GM23338 (cell line): ENCODE measurements around the gene SLC37A2. TPM values are rescaled to one million over a fixed set of nuclear protein-coding genes. Genes with fewer than 3 reads are reported as not detected.

Experiments
- ATAC-seq: fragments of 200-7000 bp; cut with Tn5 transposase; 3 replicates; pipeline ENCODE4 v1.9.1; 2020
- DNase-seq: peaks from one replicate; pipeline ENCODE4 v3.0.0-alpha.2; 2015; ENCODE audit warnings: low spot score
- H2AFZ ChIP-seq: fragments of 200-600 bp; sonication (generic); 2 replicates; pipeline ENCODE4 v1.8.0; 2016; ENCODE audit warnings: antibody characterized with exemption, mild to moderate bottlenecking, moderate library complexity
- H3F3A ChIP-seq: fragments of 200-600 bp; sonication (generic); replicated peaks from 2 replicates; pipeline ENCODE4 v1.8.0; 2017; ENCODE audit warnings: antibody characterized with exemption, mixed run types, low read depth
- H3K27ac ChIP-seq: fragments of 200-600 bp; sonication (generic); 2 replicates; pipeline ENCODE4 v1.6.1; 2016; ENCODE audit warnings: low read depth
- H3K27me3 ChIP-seq: fragments of 200-600 bp; sonication (generic); 2 replicates; pipeline ENCODE4 v1.8.0; 2016; ENCODE audit warnings: mild to moderate bottlenecking, mixed run types, moderate library complexity; ENCODE audit not compliant: insufficient read depth
- H3K36me3 ChIP-seq: fragments of 200-600 bp; sonication (generic); 2 replicates; pipeline ENCODE4 v1.8.0; 2016; ENCODE audit warnings: mild to moderate bottlenecking; ENCODE audit not compliant: insufficient read depth
- H3K4me1 ChIP-seq: fragments of 200-600 bp; sonication (generic); 2 replicates; pipeline ENCODE4 v1.8.0; 2016; ENCODE audit warnings: mild to moderate bottlenecking, moderate library complexity; ENCODE audit not compliant: insufficient read depth
- H3K4me2 ChIP-seq: fragments of 200-600 bp; sonication (generic); 2 replicates; pipeline ENCODE4 v1.7.1; 2017; ENCODE audit warnings: mixed run types
- H3K4me3 ChIP-seq: fragments of 200-600 bp; sonication (generic); 2 replicates; pipeline ENCODE4 v1.6.1; 2016; ENCODE audit warnings: mixed run types
- H3K79me2 ChIP-seq: fragments of 200-600 bp; sonication (generic); replicated peaks from 2 replicates; pipeline ENCODE4 v1.8.0; 2017; ENCODE audit warnings: mild to moderate bottlenecking; ENCODE audit not compliant: insufficient read depth
- H3K9me2 ChIP-seq: fragments of 200-600 bp; sonication (generic); 2 replicates; pipeline ENCODE4 v1.8.0; 2017; ENCODE audit not compliant: insufficient read depth
- H4K20me1 ChIP-seq: fragments of 200-600 bp; sonication (generic); replicated peaks from 2 replicates; pipeline ENCODE4 v1.8.0; 2017; ENCODE audit warnings: mild to moderate bottlenecking; ENCODE audit not compliant: insufficient read depth
- H3K27ac Mint-ChIP-seq: 2 replicates; pipeline ENCODE4 v1.8.0; 2020; ENCODE audit warnings: inconsistent platforms, mild to moderate bottlenecking, moderate library complexity, mixed read lengths
- H3K27me3 Mint-ChIP-seq: 3 replicates; pipeline ENCODE4 v1.8.0; 2022; ENCODE audit warnings: low read depth, mild to moderate bottlenecking, moderate library complexity, mixed read lengths, inconsistent platforms; ENCODE audit not compliant: insufficient read depth, poor library complexity
- H3K36me3 Mint-ChIP-seq: 3 replicates; pipeline ENCODE4 v1.8.0; 2021; ENCODE audit warnings: low read depth, mild to moderate bottlenecking, inconsistent platforms, moderate library complexity, mixed read lengths
- H3K4me1 Mint-ChIP-seq: 3 replicates; pipeline ENCODE4 v1.8.0; 2020; ENCODE audit warnings: mild to moderate bottlenecking, inconsistent platforms, mixed read lengths
- H3K4me3 Mint-ChIP-seq: 3 replicates; pipeline ENCODE4 v1.8.0; 2021; ENCODE audit warnings: moderate library complexity, mild to moderate bottlenecking, inconsistent platforms, mixed read lengths
- H3K9me3 Mint-ChIP-seq: 3 replicates; pipeline ENCODE4 v1.8.0; 2020; ENCODE audit warnings: moderate library complexity, mild to moderate bottlenecking, inconsistent platforms, mixed read lengths
- EZH2phosphoT487 ChIP-seq: fragments of 200-600 bp; sonication (generic); IDR thresholded peaks from one replicate; pipeline ENCODE4 v1.8.1; 2018; ENCODE audit warnings: antibody characterized with exemption; ENCODE audit not compliant: unreplicated experiment
- ZNF114 ChIP-seq: fragments of 250-450 bp; sonication (Bioruptor Pico); IDR thresholded peaks from 2 replicates; pipeline ENCODE4 v1.5.0; 2020; ENCODE audit warnings: mild to moderate bottlenecking, moderate library complexity
- ZNF331 ChIP-seq: fragments of 250-450 bp; sonication (Bioruptor Pico); IDR thresholded peaks from 2 replicates; pipeline ENCODE4 v1.5.0; 2020; ENCODE audit warnings: low read depth, mild to moderate bottlenecking, moderate library complexity
- polyA plus RNA-seq: library from polyadenylated mRNA; unstranded; fragments of >200 nt; fragmentation: Nextera tagmentation; extraction: Ambion mirVana; gene quantifications from 2 replicates; pipeline ENCODE4 v1.2.1, GENCODE V29; 2016
- total RNA-seq: library from RNA; depleted of rRNA; stranded (reverse); fragments of >200 nt; shearing (Covaris generic); gene quantifications from 2 replicates; pipeline ENCODE4 v1.2.3, GENCODE V29; 2014
- TF ChIP-seq, protein P1 (sequence below): fragments of 250-450 bp; sonication (Bioruptor Pico); IDR thresholded peaks from 2 replicates; pipeline ENCODE4 v1.5.0; 2020; ENCODE audit warnings: mild to moderate bottlenecking, moderate library complexity
- TF ChIP-seq, protein P2 (sequence below): IDR thresholded peaks from 2 replicates; pipeline ENCODE4 v1.6.1; 2016; ENCODE audit warnings: antibody characterized with exemption

SLC37A2 gene
- total and polyA plus RNA-seq, 2 experiments from 2014 or later = 0.40 to 1.6 TPM

DNA sequence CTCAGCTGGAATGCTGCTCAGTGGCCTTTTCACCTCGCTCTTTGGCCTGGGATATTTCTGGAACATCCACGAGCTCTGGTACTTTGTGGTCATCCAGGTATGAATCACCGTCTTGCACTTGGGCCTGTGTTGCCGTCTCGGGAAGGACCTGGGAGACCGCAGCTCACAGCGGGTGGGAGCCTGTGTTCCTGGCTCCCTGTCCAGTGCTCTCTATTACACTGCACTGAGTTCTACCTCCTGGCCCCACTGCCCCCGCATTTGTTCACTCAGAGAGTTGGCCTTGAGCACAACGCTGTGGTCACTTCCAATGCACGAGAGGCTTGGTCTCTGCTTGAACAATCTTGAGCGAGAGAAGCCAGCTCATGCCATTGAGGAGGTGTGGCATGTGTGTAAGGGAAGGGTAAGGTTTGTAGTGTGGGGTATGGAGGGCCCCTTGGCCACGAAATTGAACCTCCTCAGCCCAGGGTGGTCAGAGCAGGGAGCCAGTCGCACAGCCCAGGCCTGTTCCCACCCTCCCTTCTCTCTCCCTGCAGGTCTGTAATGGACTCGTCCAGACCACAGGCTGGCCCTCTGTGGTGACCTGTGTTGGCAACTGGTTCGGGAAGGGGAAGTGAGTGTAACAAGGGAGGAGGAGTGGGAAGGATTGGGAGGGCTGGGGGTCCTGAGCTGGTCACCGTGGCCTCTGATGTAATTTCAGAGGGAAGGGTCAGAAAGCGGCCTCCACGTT, 16.2 kb downstream of the SLC37A2 start (continued):
- TF ChIP-seq, protein P1, sequence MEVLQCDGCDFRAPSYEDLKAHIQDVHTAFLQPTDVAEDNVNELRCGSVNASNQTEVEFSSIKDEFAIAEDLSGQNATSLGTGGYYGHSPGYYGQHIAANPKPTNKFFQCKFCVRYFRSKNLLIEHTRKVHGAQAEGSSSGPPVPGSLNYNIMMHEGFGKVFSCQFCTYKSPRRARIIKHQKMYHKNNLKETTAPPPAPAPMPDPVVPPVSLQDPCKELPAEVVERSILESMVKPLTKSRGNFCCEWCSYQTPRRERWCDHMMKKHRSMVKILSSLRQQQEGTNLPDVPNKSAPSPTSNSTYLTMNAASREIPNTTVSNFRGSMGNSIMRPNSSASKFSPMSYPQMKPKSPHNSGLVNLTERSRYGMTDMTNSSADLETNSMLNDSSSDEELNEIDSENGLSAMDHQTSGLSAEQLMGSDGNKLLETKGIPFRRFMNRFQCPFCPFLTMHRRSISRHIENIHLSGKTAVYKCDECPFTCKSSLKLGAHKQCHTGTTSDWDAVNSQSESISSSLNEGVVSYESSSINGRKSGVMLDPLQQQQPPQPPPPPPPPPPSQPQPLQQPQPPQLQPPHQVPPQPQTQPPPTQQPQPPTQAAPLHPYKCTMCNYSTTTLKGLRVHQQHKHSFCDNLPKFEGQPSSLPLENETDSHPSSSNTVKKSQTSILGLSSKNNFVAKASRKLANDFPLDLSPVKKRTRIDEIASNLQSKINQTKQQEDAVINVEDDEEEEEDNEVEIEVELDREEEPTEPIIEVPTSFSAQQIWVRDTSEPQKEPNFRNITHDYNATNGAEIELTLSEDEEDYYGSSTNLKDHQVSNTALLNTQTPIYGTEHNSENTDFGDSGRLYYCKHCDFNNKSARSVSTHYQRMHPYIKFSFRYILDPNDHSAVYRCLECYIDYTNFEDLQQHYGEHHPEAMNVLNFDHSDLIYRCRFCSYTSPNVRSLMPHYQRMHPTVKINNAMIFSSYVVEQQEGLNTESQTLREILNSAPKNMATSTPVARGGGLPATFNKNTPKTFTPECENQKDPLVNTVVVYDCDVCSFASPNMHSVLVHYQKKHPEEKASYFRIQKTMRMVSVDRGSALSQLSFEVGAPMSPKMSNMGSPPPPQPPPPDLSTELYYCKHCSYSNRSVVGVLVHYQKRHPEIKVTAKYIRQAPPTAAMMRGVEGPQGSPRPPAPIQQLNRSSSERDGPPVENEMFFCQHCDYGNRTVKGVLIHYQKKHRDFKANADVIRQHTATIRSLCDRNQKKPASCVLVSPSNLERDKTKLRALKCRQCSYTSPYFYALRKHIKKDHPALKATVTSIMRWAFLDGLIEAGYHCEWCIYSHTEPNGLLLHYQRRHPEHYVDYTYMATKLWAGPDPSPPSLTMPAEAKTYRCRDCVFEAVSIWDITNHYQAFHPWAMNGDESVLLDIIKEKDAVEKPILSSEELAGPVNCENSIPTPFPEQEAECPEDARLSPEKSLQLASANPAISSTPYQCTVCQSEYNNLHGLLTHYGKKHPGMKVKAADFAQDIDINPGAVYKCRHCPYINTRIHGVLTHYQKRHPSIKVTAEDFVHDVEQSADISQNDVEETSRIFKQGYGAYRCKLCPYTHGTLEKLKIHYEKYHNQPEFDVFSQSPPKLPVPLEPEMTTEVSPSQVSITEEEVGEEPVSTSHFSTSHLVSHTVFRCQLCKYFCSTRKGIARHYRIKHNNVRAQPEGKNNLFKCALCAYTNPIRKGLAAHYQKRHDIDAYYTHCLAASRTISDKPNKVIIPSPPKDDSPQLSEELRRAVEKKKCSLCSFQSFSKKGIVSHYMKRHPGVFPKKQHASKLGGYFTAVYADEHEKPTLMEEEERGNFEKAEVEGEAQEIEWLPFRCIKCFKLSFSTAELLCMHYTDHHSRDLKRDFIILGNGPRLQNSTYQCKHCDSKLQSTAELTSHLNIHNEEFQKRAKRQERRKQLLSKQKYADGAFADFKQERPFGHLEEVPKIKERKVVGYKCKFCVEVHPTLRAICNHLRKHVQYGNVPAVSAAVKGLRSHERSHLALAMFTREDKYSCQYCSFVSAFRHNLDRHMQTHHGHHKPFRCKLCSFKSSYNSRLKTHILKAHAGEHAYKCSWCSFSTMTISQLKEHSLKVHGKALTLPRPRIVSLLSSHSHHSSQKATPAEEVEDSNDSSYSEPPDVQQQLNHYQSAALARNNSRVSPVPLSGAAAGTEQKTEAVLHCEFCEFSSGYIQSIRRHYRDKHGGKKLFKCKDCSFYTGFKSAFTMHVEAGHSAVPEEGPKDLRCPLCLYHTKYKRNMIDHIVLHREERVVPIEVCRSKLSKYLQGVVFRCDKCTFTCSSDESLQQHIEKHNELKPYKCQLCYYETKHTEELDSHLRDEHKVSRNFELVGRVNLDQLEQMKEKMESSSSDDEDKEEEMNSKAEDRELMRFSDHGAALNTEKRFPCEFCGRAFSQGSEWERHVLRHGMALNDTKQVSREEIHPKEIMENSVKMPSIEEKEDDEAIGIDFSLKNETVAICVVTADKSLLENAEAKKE (CRISPR knock-in tag) = no peak
- TF ChIP-seq, protein P2, sequence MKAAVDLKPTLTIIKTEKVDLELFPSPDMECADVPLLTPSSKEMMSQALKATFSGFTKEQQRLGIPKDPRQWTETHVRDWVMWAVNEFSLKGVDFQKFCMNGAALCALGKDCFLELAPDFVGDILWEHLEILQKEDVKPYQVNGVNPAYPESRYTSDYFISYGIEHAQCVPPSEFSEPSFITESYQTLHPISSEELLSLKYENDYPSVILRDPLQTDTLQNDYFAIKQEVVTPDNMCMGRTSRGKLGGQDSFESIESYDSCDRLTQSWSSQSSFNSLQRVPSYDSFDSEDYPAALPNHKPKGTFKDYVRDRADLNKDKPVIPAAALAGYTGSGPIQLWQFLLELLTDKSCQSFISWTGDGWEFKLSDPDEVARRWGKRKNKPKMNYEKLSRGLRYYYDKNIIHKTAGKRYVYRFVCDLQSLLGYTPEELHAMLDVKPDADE = no peak

DNA sequence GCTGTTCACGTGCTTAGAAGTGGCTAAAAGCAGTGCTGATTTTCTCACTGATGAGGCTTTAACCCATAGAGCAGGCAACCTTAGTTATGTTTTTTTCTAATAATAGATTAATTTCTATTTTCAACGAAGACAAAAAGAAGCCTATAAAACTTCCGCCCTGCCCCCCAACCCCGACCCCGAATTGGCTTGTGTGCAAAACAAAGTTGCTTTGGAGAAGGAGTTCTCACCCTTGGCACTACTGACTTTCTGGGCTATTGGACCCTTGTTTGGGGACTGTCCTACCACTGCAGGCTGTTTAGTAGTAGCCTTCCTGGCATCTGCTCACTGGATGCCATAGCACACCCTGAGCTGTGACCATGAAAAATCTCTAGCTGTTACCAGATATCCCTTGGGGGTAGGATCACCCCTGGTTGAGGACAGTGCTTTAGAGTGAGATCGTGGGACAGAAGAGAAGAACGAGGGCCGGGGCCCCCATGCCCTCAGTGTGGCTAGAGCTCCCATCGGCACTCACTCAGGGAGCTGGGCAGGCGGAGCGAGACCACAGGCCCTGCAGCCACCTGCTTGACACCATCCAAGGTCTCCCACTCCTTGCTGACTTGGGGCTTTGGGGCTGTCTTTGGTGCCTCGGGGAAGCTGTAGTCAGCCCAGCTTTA, 16.9 kb downstream of the SLC37A2 start:
- Histone ChIP-seq H3K27ac (no peak overlapping the region), H4K20me1 (no peaks in the 10 kb centered on the region), H3K9me2 (no peaks in the 10 kb centered on the region), H3K36me3 (no peaks in the 10 kb centered on the region), H3K4me2 (no peak overlapping the region), H3F3A (no peaks in the 10 kb centered on the region), H3K4me3 (no peak overlapping the region), H2AFZ (no peak overlapping the region), H3K27me3 (no peaks in the 10 kb centered on the region), H3K79me2 (no peaks in the 10 kb centered on the region), H3K4me1 (no peaks in the 10 kb centered on the region)
- no peak overlapping the region for H3K27ac Mint-ChIP-seq
- no peak overlapping the region for H3K4me3 Mint-ChIP-seq
- no peak for ATAC-seq
- no peaks in the 10 kb centered on the region; the same call in 2 of the 3 replicates for H3K9me3 Mint-ChIP-seq
- H3K36me3 Mint-ChIP-seq = no peaks in the 10 kb centered on the region; the same call in 2 of the 3 replicates
- peaks cover 16% of the 10 kb centered on the region for H3K27me3 Mint-ChIP-seq
- DNase-seq = no peak
- H3K4me1 Mint-ChIP-seq = peaks cover 2% of the 10 kb centered on the region
- TF ChIP-seq ZNF331 (CRISPR knock-in tag) (no peak), ZNF114 (CRISPR knock-in tag) (no peak), EZH2phosphoT487 (no peak)
- TF ChIP-seq, protein P1 (CRISPR knock-in tag) = no peak
